Measurements from ENCODE around the gene MAPRE2.
"Not testable (repeated sequence)": the region's sequence is repeated elsewhere in the genome, so short reads cannot be mapped to it uniquely, and the experiment has no call there.

The MAPRE2 gene

DNA sequence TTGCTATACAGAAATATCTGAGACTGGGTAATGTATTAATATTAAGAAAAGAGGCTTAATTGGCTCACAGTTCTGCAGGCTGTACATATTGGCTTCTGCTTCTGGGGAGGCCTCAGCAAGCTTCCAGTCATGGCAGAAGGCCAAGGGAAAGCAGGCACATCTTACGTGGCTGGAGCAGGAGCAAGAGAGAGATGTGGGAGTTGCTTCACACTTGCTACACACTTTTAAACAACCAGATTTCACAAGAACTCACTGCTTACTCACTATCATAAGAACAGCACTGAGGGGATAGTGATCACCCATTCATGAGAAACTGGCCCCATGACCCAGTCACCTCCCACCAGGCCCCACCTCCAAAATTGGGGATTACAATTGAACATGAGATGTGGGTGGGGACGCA is 50.6 kb downstream of the MAPRE2 start:
- DNase-seq (ENCODE audit: low read depth): no peak

DNA sequence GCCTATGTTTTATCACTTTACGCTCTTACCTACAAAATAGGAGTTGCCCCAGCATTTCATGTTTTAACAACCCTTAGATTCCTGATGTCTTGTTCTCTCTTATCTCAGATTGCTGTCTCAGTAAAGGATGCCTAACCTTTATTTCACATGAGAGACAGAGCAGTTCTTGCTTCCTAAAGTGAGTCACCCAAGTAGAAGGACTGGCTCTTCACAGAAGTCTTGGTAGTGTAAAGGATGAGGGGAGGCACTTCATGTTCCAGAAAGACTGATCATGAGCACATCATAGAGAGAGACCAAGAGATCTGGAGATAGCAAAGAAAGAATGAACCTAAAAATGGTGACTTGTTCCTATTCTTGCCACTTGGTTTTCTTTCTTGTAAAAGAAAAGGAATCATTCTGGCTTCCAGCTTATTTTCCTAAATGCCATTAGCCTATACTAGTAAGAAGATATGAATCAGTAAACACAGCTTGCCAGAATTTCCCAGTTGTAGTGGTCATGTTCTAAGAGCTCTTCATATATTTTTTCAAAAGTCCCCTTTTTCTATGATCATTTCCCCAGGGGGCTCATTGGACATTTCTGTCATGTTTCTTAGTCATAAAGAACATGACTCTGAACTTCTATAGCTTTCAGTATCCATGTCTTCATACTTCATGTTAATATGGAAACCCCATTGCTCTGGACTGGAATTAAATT is 54.9 kb downstream of the MAPRE2 start:
- DNase-seq (ENCODE audit: low read depth): peak; percentile 61

- DNase-seq (ENCODE audit: low read depth): no peak
Observed at GRCh38 chr18:35096677-35097011, 55.4 kb downstream of the MAPRE2 start.

GRCh38 chr18:35097195-35097594 is 56.0 kb downstream of the MAPRE2 start:
- no peak for DNase-seq (ENCODE audit: low read depth)

GRCh38 chr18:35097763-35098162 is 56.5 kb downstream of the MAPRE2 start:
- no peak for DNase-seq (ENCODE audit: low read depth)

DNA sequence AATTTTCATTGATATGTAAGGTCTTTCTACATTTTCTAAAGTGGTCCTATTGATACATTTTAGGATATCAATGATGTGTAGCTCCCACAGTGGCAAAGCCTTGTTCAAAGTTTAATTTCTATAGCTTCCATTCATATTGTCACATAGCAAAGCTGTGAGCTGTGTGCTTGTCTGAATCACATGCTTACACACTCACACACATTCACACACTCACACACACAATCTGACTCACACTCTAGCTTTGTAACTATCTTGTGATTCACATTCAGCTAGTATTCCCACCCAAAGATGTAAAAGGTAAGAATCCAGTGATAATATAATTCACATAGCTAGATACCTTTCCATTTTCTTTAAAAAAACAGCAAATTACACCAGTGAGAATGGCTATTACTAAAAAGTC is 58.7 kb downstream of the MAPRE2 start:
- DNase-seq (ENCODE audit: low read depth): peak; percentile 19

GRCh38 chr18:35104391-35105051 is 63.3 kb downstream of the MAPRE2 start:
- no peak for DNase-seq (ENCODE audit: low read depth)

DNA sequence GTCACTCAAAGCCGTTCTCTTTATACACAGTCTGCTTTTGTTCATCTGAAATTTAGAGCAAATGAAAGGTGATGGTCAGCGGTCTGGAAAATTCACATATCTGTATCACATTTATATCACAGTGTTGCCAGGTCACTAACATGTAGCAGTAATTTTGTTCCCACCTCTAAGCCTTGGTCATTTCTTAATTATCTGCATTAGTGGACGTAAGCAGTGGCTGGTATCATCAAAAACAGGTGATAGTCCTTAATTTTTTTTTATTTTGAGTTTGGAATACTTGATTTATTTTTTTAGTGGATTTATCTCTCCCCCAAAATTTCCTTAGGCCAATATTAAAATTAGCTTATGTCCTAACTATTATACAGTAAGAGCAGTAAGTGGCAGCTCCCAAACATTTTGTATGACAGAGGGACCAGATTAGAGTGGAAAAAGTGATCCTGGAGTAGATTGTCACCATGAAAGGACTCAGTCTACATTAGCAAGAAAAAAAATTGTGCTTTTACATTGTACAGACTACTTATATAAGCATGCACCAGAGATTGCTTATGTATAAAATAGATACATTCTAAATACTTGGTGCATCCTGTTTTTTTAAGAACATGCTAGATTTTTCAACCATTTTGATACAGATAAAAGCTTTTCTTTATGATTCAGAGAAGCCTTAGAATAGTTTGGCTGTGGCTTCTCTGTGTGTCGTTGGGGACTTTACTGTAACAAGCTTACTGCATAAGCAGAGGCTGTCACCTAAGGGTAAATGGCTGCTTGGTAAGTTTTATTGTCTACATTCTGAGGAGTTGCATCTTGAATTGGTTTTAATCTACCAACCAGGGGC is 65.0 kb downstream of the MAPRE2 start:
- no peak for DNase-seq (ENCODE audit: low read depth)

DNA sequence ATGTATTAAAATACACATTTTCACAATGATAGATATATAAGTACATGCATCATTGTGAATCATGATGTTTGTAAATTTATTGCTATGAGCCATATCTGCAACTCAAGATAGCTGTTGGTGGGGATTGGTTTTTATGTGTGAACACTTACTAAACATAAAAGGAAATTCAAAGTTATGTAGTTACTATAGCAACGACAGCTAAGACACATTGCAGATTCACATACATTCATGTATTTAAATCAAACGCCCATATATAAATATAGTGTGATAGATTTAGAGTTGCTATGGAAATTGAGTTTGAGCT is 65.6 kb downstream of the MAPRE2 start:
- no peak for DNase-seq (ENCODE audit: low read depth)

DNA sequence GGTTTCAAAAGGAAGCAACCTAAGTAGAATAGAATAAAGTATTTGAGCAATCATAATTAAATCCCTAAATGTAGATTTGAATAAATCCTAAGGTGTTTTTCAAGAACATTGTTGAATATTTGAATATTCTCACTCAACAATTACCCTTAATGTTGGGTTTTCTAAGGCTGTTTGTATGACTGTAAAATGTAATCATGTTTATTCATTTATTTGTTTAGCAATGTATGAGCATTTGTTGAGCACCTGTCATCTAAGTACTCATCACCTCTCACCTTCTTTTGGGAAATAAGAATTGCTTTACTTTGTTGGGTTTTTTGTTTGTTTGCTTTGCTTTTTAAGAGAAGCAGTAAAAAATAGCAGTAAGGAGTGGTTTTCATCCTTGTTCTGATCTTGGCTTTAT is 66.0 kb downstream of the MAPRE2 start:
- no peak for DNase-seq (ENCODE audit: low read depth)

GRCh38 chr18:35108088-35108487 is 66.9 kb downstream of the MAPRE2 start:
- not testable (repeated sequence) for DNase-seq (ENCODE audit: low read depth)

DNA sequence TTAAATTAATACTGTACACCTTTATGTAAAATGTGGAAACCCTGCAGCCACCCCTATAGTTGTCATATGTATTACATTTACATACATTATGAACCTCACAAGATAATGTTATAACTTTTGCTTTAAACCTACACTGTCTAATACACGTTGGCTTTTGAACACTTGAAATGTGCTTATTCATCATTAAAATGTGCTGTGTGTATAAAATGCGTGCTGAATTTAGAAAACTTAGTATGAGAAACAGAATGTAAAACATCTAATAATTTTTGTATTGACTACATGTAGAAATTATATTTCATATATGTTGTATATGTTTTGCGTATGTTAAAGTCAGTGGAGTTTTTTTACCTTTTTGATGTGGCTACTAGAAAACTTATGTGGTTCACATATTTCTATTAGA is 68.8 kb downstream of the MAPRE2 start:
- DNase-seq (ENCODE audit: low read depth): no peak

GRCh38 chr18:35110554-35111485 is 69.6 kb downstream of the MAPRE2 start:
- peak; percentile 18 for DNase-seq (ENCODE audit: low read depth)

DNA sequence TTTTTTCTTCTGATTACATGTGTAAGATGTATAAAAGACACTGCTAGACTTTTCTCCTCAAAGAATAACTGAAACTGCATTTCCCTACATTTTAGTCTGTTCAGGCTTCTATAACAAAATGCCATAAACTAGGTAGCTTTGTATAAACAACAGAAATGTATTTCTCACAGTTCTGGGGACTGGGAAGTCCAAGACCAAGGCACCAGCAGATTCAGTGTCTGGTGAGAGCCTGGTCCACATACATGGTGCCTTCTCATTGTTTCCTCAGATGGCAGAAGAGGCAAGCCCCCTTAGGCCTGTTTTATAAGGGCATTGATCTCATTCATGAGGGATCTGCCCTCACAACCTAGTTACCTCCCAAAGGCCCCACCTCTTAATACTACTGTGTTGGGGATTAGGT is 71.5 kb downstream of the MAPRE2 start:
- no peak for DNase-seq (ENCODE audit: low read depth)

- DNase-seq (ENCODE audit: low read depth): no peak
Observed at GRCh38 chr18:35114305-35114704, 73.1 kb downstream of the MAPRE2 start.

DNA sequence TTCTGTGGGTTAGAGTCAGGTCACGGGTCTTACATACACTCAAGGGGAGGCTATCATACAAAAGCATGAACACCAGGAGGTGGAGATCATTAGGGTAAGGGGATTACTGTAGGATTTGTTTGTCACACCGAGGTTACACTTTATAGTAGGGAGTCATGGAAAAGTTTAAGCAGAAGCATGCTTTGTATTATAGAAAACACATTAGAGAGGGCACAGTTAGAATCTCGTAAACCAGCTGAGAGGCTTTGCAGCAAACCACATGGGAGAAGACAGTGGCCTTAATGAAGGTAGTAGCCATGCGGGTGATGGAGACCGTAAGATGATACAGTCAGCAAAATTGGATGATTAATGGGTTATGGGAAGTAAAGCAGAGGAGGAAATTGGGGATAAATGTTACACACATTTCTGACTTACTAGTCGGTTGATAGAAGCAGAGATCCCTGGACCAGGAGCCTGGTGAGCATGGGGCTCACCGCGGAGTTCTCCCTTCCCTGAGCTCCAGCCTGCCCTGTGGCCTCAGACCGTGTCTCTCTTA is 75.6 kb downstream of the MAPRE2 start:
- DNase-seq (ENCODE audit: low read depth): peak; percentile 4

DNA sequence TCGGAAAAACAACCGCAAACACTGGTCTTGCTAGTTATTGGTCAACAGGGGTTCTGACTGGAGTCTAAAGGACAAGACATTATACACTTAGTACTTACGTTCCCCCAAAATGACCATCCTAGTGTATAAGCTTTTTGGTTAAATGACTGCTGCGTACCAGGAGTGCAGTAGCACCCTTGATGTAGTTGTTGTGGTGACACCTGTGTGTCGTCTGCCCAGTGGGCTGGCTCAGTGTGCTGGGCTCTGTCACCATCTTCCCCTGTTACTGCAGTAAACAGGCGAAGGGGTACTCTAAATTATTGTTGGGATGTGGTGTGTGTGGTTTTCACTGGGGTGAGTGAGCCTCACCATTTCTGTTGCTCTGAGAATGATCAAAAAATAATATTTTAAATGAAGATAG is 76.2 kb downstream of the MAPRE2 start:
- no peak for DNase-seq (ENCODE audit: low read depth)

- peak; percentile 74 for DNase-seq (ENCODE audit: low read depth)
Observed at GRCh38 chr18:35117951-35118411, 76.8 kb downstream of the MAPRE2 start.

GRCh38 chr18:35118641-35119040 is 77.4 kb downstream of the MAPRE2 start:
- no peak for DNase-seq (ENCODE audit: low read depth)

DNA sequence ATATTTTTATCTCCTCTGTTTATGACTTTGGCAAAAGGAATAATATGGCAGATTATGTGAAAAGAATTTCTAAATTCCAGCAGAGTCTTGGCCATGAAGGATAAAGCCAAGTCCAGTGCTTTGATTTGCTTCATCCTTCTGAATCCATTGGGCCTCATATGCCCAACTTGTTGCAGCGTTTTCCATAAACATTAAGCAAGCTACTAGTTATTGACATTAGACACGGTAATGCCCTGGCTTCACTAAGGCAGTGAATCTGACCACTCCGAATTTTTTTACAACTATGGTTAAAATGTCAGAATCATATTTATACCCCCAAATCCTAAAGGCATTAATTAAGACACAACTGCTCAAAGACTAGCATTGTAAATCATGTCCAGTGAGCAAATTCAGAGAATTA is 79.8 kb downstream of the MAPRE2 start:
- no peak for DNase-seq (ENCODE audit: low read depth)

GRCh38 chr18:35121531-35121930 is 80.3 kb downstream of the MAPRE2 start:
- no peak for DNase-seq (ENCODE audit: low read depth)

Measured in EH (cell line).